SK-N-SH (cell line): ENCODE measurements around the gene PLEKHH1. TPM values are rescaled to one million over a fixed set of nuclear protein-coding genes. Genes with fewer than 3 reads are reported as not detected.

Experiments used
- CTCF ChIA-PET: fragments of 300-600, 350-600 bp; formaldehyde crosslinking; extraction: SDS; loops from one replicate; lab custom pipeline; 2021; lab: Yijun Ruan, JAX
- POLR2A ChIA-PET: fragments of 350-600 bp; sonication (Branson Sonifier 250); formaldehyde crosslinking; extraction: SDS; loops from one replicate; lab custom pipeline; 2020; ENCODE audit warnings: antibody characterized with exemption, inconsistent platforms; lab: Yijun Ruan, JAX
- DNase-seq: peaks from one replicate; pipeline ENCODE4 v3.0.0; 2012
- H2AFZ ChIP-seq: fragments of 200-600 bp; sonication (generic); 2 replicates; pipeline ENCODE4 v1.8.1; 2016; ENCODE audit warnings: antibody characterized with exemption, mild to moderate bottlenecking, low read depth
- H3F3A ChIP-seq: fragments of 200-600 bp; sonication (generic); replicated peaks from 2 replicates; pipeline ENCODE3; 2016; ENCODE audit warnings: antibody characterized with exemption, mild to moderate bottlenecking; ENCODE audit not compliant: insufficient read depth
- H3K27ac ChIP-seq, 2 experiments: fragments of 200-500 bp in 1 of 2; fragments of 200-600 bp in 1 of 2; sonication (Bioruptor generic) in 1 of 2; sonication (generic), shearing (Covaris generic) in 1 of 2; 2 replicates each; pipeline versions ENCODE4 v1.5.1 to v1.6.1; 2014 to 2016; ENCODE audit warnings: low read depth in 2 of 2, inconsistent platforms in 1 of 2, low read length in 1 of 2, mild to moderate bottlenecking in 1 of 2, mixed read lengths in 1 of 2
- H3K27me3 ChIP-seq: fragments of 200-600 bp; sonication (generic), shearing (Covaris generic); 2 replicates; pipeline ENCODE4 v1.6.1; 2016; ENCODE audit warnings: mixed run types; ENCODE audit not compliant: insufficient read depth
- H3K36me3 ChIP-seq, 2 experiments: fragments of 200-500 bp in 1 of 2; fragments of 200-600 bp in 1 of 2; sonication (Bioruptor generic) in 1 of 2; sonication (generic) in 1 of 2; replicated peaks in 1 of 2; 2 replicates each; pipeline versions ENCODE3 to v1.5.1; 2014 to 2016; ENCODE audit warnings: low read length in 1 of 2, mild to moderate bottlenecking in 1 of 2; ENCODE audit not compliant: insufficient read depth in 2 of 2, control insufficient read depth in 1 of 2
- H3K4me1 ChIP-seq, 2 experiments: fragments of 200-500 bp in 1 of 2; fragments of 200-600 bp in 1 of 2; sonication (Bioruptor generic) in 1 of 2; sonication (generic), shearing (Covaris generic) in 1 of 2; 2 replicates each; pipeline versions ENCODE4 v1.5.1 to v1.6.1; 2014 to 2016; ENCODE audit warnings: low read depth in 1 of 2, low read length in 1 of 2, mixed run types in 1 of 2; ENCODE audit not compliant: insufficient read depth in 2 of 2, control insufficient read depth in 1 of 2
- H3K4me2 ChIP-seq: fragments of 200-600 bp; sonication (generic), shearing (Covaris generic); 2 replicates; pipeline ENCODE4 v1.6.1; 2017; ENCODE audit warnings: mixed run types
- H3K4me3 ChIP-seq, 2 experiments: fragments of 200-500 bp in 1 of 2; fragments of 200-600 bp in 1 of 2; sonication (Bioruptor generic) in 1 of 2; sonication (generic), shearing (Covaris generic) in 1 of 2; 2 replicates each; pipeline versions ENCODE4 v1.5.1 to v1.8.1; 2014 to 2016; ENCODE audit warnings: low read depth in 2 of 2, inconsistent platforms in 1 of 2, low read length in 1 of 2, mild to moderate bottlenecking in 1 of 2, mixed read lengths in 1 of 2, moderate library complexity in 1 of 2
- H3K79me2 ChIP-seq: fragments of 200-600 bp; sonication (generic); 2 replicates; pipeline ENCODE4 v1.8.1; 2017; ENCODE audit warnings: mild to moderate bottlenecking; ENCODE audit not compliant: insufficient read depth
- H3K9ac ChIP-seq: fragments of 200-600 bp; sonication (generic); 2 replicates; pipeline ENCODE4 v1.6.1; 2017; ENCODE audit warnings: mixed run types
- H3K9me2 ChIP-seq: fragments of 200-600 bp; sonication (generic); 2 replicates; pipeline ENCODE4 v1.6.1; 2017; ENCODE audit warnings: mixed run types
- H3K9me3 ChIP-seq: fragments of 200-600 bp; sonication (generic); 2 replicates; pipeline ENCODE4 v1.6.1; 2017; ENCODE audit warnings: mixed run types, mild to moderate bottlenecking, moderate library complexity
- H4K20me1 ChIP-seq: fragments of 200-600 bp; sonication (generic); 2 replicates; pipeline ENCODE4 v1.6.1; 2017; ENCODE audit warnings: mild to moderate bottlenecking, mixed run types; ENCODE audit not compliant: insufficient read depth
- CHD2 ChIP-seq: fragments of 150-350 bp; IDR thresholded peaks from 2 replicates; pipeline ENCODE4 v1.6.1; 2018; ENCODE audit warnings: low read length; ENCODE audit not compliant: partially characterized antibody
- FOSL2 ChIP-seq: IDR thresholded peaks from 2 replicates; pipeline ENCODE4 v1.4.0; 2012; ENCODE audit warnings: low read depth, mild to moderate bottlenecking, moderate library complexity, borderline replicate concordance
- GABPA ChIP-seq: IDR thresholded peaks from 2 replicates; pipeline ENCODE4 v1.4.0; 2012; ENCODE audit warnings: low read depth, mild to moderate bottlenecking
- JUND ChIP-seq: IDR thresholded peaks from 2 replicates; pipeline ENCODE4 v1.4.0; 2012
- MXI1 ChIP-seq: IDR thresholded peaks from 2 replicates; pipeline ENCODE4 v1.6.1; 2012; ENCODE audit warnings: mild to moderate bottlenecking, low read depth, low read length, improper control_type of control experiment
- POLR2AphosphoS5 ChIP-seq: IDR thresholded peaks from 2 replicates; pipeline ENCODE4 v1.6.1; 2012; ENCODE audit warnings: low read depth, low read length
- RAD21 ChIP-seq: IDR thresholded peaks from 2 replicates; pipeline ENCODE4 v1.6.1; 2012; ENCODE audit warnings: mild to moderate bottlenecking, low read length
- RCOR1 ChIP-seq: fragments of 150-350 bp; IDR thresholded peaks from 2 replicates; pipeline ENCODE4 v1.6.1; 2017; ENCODE audit warnings: antibody characterized with exemption, low read length
- RFX5 ChIP-seq: IDR thresholded peaks from 2 replicates; pipeline ENCODE4 v1.6.1; 2012; ENCODE audit warnings: mild to moderate bottlenecking, improper control_type of control experiment, low read length
- RXRA ChIP-seq: IDR thresholded peaks from 2 replicates; pipeline ENCODE4 v1.4.0; 2012; ENCODE audit warnings: low read depth, mild to moderate bottlenecking, borderline replicate concordance
- SIN3A ChIP-seq: IDR thresholded peaks from 2 replicates; pipeline ENCODE4 v1.6.1; 2012; ENCODE audit warnings: low read depth, mild to moderate bottlenecking, low read length, moderate library complexity, borderline replicate concordance
- TAF1 ChIP-seq: IDR thresholded peaks from 2 replicates; pipeline ENCODE4 v1.6.1; 2012; ENCODE audit warnings: low read depth, mild to moderate bottlenecking, low read length, moderate library complexity, borderline replicate concordance
- TCF12 ChIP-seq: IDR thresholded peaks from 2 replicates; pipeline ENCODE4 v1.4.0; 2012
- WGBS: methylation state at CpG from one replicate; pipeline ENCODE4 v1.1.6; 2017; ENCODE audit warnings: low lambda C conversion rate; 5-methylcytosine and 5-hydroxymethylcytosine counted together
- polyA plus RNA-seq, 3 experiments: library from polyadenylated mRNA; depleted of rRNA; stranded (reverse); fragments of >200 nt; gene quantifications; 2 replicates each; pipeline ENCODE4 v1.2.3, GENCODE V29; 2012
- TF ChIP-seq, protein P1 (sequence below): fragments of 150-350 bp; IDR thresholded peaks from 2 replicates; pipeline ENCODE4 v1.6.1; 2017; ENCODE audit warnings: antibody characterized with exemption, low read length, low read depth, borderline replicate concordance
- TF ChIP-seq, protein P2 (sequence below): IDR thresholded peaks from 2 replicates; pipeline ENCODE4; 2012
- TF ChIP-seq, protein P3 (sequence below): fragments of 150-350 bp; IDR thresholded peaks from 2 replicates; pipeline ENCODE4 v1.6.1; 2016; ENCODE audit warnings: mild to moderate bottlenecking, low read depth, low read length
- TF ChIP-seq, protein P4 (sequence below): IDR thresholded peaks from 2 replicates; pipeline ENCODE4 v1.4.0; 2012; ENCODE audit warnings: low read depth, borderline replicate concordance

The PLEKHH1 gene
- polyA plus RNA-seq, 1 of the 3 experiments (the other 2 are of a cell fraction): 1.6 TPM

GRCh38 chr14:67536087-67536486 lies 3.0 kb downstream of the PLEKHH1 start:
- Histone ChIP-seq H3K9me3 (no peaks in the 10 kb centered on the region), H3K4me1 (no peaks in the 10 kb centered on the region; a peak in 1 of 4 replicates), H3K27me3 (peaks cover 4% of the 10 kb centered on the region; the same call in 1 of the 2 replicates), H3F3A (no peaks in the 10 kb centered on the region), H3K4me2 (no peak overlapping the region), H4K20me1 (no peaks in the 10 kb centered on the region), H3K9ac (no peak overlapping the region), H3K27ac (no peak overlapping the region), H3K79me2 (no peaks in the 10 kb centered on the region), H3K9me2 (no peaks in the 10 kb centered on the region), H3K36me3 (no peaks in the 10 kb centered on the region), H3K4me3 (no peak overlapping the region), H2AFZ (no peak overlapping the region)
- CTCF ChIA-PET: interaction anchor here (1.6 to 2.1 kb wide), 2 partner anchors 10 to 35 kb away, joined by 6 to 8 read pairs; no protein-coding TSS in a partner anchor
- no peak for DNase-seq
- POLR2A ChIA-PET: no interaction called here
- TF ChIP-seq, protein P1, sequence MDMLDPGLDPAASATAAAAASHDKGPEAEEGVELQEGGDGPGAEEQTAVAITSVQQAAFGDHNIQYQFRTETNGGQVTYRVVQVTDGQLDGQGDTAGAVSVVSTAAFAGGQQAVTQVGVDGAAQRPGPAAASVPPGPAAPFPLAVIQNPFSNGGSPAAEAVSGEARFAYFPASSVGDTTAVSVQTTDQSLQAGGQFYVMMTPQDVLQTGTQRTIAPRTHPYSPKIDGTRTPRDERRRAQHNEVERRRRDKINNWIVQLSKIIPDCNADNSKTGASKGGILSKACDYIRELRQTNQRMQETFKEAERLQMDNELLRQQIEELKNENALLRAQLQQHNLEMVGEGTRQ: no peak
- no peak for TF ChIP-seq TAF1
- no peak for TF ChIP-seq FOSL2
- no peak for TF ChIP-seq RAD21
- no peak for TF ChIP-seq RCOR1
- no peak for TF ChIP-seq SIN3A
- TF ChIP-seq, protein P2, sequence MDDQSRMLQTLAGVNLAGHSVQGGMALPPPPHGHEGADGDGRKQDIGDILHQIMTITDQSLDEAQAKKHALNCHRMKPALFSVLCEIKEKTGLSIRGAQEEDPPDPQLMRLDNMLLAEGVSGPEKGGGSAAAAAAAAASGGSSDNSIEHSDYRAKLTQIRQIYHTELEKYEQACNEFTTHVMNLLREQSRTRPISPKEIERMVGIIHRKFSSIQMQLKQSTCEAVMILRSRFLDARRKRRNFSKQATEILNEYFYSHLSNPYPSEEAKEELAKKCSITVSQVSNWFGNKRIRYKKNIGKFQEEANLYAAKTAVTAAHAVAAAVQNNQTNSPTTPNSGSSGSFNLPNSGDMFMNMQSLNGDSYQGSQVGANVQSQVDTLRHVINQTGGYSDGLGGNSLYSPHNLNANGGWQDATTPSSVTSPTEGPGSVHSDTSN: no peak
- no peak for TF ChIP-seq TCF12
- no peak for TF ChIP-seq MXI1
- TF ChIP-seq RFX5: no peak
- WGBS: 81% methylated on average over 4 of the region's 4 CpGs

DNA sequence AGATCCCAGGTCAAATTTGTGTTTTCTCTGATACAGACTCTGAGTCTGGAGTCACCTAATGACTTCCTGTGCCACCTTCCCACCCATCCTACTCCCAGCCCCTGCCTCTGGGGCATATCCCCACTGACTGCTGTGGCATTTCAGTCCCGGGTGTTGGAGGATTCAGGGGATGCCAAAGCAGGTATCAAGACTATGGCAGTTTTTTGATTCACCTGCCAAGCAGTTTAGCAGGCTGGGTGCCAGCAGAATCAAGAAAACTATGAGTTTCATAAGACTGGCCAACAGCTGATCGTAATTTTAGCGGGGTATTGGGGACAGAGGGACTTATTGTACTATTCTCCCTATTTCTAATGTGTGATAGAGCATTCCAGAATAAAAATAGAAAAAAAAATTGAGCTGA lies 4.6 kb downstream of the PLEKHH1 start:
- no peak overlapping the region for H3K9ac ChIP-seq
- no peaks in the 10 kb centered on the region for H3K9me3 ChIP-seq
- TF ChIP-seq, protein P3, sequence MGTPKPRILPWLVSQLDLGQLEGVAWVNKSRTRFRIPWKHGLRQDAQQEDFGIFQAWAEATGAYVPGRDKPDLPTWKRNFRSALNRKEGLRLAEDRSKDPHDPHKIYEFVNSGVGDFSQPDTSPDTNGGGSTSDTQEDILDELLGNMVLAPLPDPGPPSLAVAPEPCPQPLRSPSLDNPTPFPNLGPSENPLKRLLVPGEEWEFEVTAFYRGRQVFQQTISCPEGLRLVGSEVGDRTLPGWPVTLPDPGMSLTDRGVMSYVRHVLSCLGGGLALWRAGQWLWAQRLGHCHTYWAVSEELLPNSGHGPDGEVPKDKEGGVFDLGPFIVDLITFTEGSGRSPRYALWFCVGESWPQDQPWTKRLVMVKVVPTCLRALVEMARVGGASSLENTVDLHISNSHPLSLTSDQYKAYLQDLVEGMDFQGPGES: no peak
- TF ChIP-seq POLR2AphosphoS5 (no peak), GABPA (no peak), MXI1 (no peak), JUND (no peak), RCOR1 (no peak), RXRA (no peak), FOSL2 (no peak), CHD2 (no peak)
- TF ChIP-seq, protein P4, sequence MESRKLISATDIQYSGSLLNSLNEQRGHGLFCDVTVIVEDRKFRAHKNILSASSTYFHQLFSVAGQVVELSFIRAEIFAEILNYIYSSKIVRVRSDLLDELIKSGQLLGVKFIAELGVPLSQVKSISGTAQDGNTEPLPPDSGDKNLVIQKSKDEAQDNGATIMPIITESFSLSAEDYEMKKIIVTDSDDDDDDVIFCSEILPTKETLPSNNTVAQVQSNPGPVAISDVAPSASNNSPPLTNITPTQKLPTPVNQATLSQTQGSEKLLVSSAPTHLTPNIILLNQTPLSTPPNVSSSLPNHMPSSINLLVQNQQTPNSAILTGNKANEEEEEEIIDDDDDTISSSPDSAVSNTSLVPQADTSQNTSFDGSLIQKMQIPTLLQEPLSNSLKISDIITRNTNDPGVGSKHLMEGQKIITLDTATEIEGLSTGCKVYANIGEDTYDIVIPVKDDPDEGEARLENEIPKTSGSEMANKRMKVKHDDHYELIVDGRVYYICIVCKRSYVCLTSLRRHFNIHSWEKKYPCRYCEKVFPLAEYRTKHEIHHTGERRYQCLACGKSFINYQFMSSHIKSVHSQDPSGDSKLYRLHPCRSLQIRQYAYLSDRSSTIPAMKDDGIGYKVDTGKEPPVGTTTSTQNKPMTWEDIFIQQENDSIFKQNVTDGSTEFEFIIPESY: no peak
- H3K27ac ChIP-seq: no peak overlapping the region
- ChIA-PET POLR2A (no interaction called here), CTCF (interaction anchor here (0.7 to 2.6 kb wide), 4 partner anchors 11 to 121 kb away, joined by 3 to 16 read pairs (median 4); no protein-coding TSS in a partner anchor)
- H3F3A ChIP-seq: no peaks in the 10 kb centered on the region
- WGBS: 73% methylated on average over 3 of the region's 3 CpGs
- no peak overlapping the region for H3K4me2 ChIP-seq
- no peak overlapping the region for H3K4me3 ChIP-seq
- DNase-seq: no peak
- 0 out of 2 replicates have a peak, but pooled peaks cover 4% of the 10 kb centered on the region for H3K27me3 ChIP-seq
- no peaks in the 10 kb centered on the region; a peak in 1 of 4 replicates for H3K4me1 ChIP-seq
- no peaks in the 10 kb centered on the region for H3K9me2 ChIP-seq
- no peaks in the 10 kb centered on the region for H3K79me2 ChIP-seq
- H2AFZ ChIP-seq: no peak overlapping the region
- H3K36me3 ChIP-seq: no peaks in the 10 kb centered on the region
- H4K20me1 ChIP-seq: no peaks in the 10 kb centered on the region
